ENCODE data around the gene GRIA4. TPM values are rescaled to one million over a fixed set of nuclear protein-coding genes. Genes with fewer than 3 reads are reported as not detected.
"Not testable (repeated sequence)": the region's sequence is repeated elsewhere in the genome, so short reads cannot be mapped to it uniquely, and the experiment has no call there.

GRIA4 gene
- polyA plus RNA-seq, 4 donors = 0.68 to 0.99 (median 0.89) TPM

DNA sequence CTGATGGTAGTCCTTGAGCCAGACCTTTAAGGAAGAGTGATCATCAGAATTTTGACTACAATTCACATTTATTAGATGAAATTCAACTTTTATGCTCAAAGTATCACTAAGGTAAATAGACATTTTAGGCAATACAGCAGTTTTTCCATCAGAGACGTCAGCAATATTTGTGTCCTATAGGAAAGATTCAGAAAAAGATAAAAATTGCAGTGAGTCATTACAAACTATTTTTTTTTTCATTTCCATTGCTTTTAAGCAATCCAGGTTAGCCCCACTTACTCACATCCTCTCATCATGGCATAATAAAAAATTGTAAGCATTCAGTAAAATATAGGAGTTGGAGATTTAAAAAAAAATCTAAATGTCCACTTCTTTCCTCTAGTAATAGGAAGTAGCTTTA lies 365.3 kb downstream of the GRIA4 start:
- no peak for DNase-seq (ENCODE audit: low read depth in 4 of 4, low spot score in 2 of 4)

DNA sequence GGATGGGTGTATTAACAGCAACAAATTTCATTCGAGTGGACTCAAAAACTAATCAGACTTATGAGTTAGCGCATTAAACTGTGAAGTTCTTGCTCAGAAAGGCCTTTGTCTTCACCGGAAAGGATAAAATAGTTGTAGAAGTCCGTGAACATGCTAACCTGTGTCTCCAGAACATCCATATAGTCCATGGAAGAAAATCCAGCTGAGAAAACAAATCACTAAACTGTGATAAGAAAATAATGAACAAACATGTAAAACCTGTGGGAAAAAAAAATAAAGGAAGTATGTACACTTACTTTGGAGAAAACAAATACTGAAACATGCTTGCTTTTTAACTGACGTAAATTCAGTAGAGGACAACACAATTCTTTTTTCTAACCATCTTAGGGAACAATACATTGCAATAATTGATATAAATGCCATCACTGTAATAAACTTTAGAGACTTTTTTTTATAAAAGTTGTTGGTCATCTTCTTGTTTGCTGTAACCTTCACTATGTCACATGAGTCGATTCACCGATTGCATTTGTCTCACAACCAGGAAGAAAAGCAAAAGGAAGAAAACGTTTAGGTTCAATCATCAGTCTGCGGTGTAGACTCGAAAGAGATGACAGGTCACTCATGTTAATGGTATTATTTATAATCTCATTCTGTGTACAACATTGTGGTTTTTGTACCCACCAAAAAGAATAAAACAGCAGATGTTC lies 370.3 kb downstream of the GRIA4 start:
- no peak for DNase-seq (ENCODE audit: low read depth in 4 of 4, low spot score in 2 of 4)

DNA sequence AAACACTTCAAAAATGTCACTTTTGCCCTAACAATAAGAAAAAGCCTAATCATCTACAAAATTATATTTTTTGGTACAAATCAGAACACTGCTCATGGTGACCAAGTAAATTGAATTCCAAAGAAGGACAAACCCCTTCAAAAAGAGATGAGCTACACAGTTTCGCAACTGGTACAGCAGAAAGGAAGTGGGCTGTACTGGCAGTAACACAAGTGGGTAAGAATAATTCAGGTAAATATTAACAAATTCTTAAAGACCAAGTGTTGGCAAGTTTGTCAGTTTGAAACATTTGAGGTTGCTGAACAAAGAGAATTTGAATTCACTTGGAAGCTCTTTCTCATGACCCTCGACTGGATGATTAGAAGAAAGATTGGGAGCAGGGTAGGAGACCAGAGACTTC lies 376.7 kb downstream of the GRIA4 start:
- DNase-seq (ENCODE audit: low read depth in 4 of 4, low spot score in 2 of 4) = no peak

DNA sequence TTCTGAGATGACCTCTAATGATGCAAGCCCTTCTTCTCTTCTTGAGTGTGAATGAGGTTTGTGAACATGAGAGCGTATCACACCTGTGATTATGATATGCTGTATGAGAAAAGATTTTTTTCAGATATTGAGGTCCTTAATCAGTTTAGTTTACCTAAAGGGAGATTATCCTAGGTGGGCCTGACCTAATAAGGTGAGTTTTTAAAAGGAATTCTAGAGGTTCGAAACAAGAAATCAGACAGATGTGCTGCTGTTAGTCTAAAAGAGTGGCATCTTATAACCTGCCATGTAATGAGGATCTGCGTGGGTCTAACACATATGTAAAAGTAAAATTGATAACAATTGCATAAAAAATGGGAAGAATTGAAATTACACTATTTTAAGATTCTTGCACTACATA lies 378.3 kb downstream of the GRIA4 start:
- no peak for DNase-seq (ENCODE audit: low read depth in 4 of 4, low spot score in 2 of 4)

DNA sequence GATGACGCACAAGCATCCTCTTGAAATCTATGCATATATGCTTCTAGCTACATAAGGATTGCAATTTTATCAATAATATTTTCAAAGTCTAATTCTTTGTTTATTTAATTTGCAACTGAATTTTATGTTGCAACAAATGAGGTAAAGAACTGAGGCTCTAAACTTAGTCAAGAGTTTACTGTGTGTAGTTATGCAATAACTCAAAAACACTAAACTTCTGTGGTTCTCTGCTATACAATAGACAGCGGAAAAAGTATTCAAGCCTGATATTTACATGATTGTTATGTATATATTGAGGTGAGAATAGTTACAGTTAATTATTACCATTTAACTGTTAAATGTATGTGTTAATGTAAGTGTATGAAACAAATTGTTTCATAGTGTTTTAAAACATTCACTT lies 379.3 kb downstream of the GRIA4 start:
- DNase-seq (ENCODE audit: low read depth in 4 of 4, low spot score in 2 of 4) = no peak

DNA sequence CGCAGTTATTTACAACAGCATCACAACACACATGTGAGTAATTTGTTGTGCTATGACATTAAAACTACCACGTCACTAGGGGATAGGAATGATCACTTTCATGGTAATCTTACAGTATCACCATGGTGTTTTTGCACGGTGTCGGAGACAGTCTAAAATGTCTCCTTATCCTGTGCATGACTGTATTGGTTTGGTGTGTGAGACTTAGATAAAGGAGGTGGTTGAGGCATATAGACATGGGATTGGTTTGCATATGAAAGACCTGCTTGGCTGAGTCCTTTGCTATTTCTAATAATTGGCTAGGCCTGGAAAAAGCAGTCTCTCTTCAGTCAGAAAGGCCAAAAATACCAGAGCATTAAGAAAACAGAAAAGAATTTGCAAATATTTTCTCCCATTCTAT lies 382.0 kb downstream of the GRIA4 start:
- no peak for DNase-seq (ENCODE audit: low read depth in 4 of 4, low spot score in 2 of 4)

DNA sequence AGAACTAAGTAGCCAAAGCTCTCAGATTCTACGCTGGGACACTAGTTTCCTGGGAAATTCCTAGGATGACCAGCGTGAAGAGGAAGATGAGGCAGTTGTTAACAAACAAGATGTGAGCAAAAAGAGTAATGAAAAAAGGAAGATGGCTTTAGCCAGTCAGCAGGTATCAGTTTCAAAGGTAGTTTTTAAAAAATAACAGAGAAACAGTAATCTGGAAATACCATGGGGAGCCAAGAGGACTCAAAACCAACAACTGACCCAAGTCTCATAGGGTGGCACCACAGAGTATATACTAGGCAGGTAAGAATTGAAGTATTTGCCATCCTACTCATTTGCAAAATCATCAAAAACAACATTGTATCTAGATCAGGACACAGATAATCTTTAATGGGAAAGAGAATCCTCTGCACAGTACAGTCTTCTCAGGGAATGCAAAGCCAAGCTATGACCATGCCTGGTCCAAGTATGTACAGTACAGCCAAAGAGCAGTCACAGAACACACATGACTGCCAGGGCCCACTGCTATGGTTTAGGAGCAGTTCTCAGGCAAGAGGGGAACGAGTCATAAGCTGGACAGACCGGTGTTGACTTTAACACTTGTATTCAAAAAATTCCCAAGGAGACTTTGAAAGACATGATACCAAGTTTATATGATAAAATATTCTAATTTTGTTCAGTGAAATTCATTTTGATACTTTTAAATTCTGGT lies 391.6 kb downstream of the GRIA4 start:
- no peak for DNase-seq (ENCODE audit: low read depth in 4 of 4, low spot score in 2 of 4)

DNA sequence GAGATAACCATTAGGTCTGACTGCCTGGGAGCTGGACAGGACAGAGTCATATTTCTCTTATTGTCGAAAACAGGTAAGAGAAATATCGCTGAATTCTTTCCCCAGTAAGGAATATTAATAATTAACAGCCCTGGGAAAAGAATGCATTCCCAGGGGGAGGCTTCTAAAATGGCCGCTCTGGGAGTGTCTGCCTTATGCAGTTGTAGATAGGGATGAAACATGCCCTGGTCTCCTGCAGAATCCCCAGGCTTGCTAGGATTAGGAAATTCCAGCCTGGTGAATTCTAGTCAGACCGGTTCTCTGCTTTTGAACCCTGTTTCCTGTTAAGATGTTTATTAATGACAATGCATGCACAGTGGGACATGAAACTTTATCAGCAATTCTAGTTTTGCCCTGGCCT lies 393.2 kb downstream of the GRIA4 start:
- not testable (repeated sequence) for DNase-seq (ENCODE audit: low read depth in 4 of 4, low spot score in 2 of 4)

DNA sequence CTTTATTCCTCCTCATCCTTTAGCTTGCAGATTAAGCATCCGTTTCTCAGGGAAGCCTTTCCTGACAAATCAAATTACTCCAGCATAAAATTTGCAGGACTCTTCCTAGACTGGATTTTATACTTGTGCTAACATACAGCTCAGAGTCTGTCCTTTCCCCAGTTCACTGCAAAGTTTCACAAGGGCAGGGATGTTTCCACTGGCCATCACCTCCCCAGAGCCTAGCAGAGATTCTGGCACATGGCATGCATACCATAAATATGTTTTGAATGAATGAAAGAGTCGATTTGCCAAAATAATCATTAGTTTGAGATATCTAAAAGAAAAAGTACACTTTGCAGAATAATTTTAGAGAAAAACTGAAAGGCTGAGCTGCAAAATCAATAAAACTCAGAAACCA lies 401.6 kb downstream of the GRIA4 start:
- no peak for DNase-seq (ENCODE audit: low read depth in 4 of 4, low spot score in 2 of 4)

DNA sequence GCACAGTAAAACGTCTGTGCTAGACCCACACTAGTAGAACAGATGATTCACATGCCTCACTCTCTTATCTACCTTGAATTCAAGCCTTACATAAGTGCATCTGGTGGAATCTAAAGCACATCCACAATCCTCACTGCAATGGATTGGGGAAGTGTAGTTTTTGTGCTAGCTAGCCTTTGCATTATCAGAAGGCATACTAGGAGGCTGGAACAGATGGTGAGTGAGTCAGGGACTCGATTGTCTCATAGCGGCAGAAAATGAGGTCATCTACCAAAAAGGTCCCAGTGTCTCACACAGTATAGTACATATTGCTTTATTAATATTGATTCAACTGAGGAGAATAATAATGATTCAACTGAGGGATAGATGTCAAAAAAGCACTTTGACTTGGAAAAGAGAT lies 402.9 kb downstream of the GRIA4 start:
- DNase-seq (ENCODE audit: low read depth in 4 of 4, low spot score in 2 of 4) = no peak

DNA sequence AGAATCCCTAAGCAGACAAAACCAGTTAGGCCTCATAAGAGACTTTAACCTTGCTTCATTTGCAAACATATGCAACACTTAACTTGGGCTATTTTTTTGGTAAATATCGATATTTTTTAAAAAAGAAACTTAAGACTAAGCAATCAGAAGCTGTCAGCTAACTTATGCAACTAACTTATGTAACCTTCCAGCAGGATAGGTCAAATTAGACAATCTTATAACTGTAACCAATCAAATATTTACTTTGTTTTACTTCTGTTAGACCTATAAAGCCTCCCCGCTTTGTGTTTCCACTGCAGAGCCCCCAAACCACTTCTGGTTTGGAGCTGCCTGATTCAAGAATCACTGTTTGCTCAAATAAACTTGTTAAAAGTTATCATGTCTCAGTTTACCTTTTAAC lies 404.2 kb downstream of the GRIA4 start:
- no peak for DNase-seq (ENCODE audit: low read depth in 4 of 4, low spot score in 2 of 4)

DNA sequence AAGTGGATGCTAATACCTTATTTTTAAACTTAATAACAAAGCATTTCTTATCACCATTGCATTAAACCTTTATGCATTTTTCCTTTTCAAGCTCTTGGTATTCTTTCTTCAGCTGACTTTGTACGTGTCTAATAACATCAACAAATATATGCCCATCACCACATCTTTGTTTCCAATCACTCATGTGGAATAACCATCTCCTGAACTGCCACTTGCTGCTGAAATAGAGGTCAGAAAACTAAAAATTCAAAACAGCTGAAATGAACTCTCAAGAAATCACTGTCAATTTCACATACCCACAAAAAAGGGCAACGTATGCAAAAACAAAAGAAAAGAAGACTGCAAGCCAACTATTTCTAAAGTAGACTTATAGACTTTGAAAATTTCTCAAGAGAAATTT lies 404.7 kb downstream of the GRIA4 start:
- DNase-seq (ENCODE audit: low read depth in 4 of 4, low spot score in 2 of 4) = no peak

DNA sequence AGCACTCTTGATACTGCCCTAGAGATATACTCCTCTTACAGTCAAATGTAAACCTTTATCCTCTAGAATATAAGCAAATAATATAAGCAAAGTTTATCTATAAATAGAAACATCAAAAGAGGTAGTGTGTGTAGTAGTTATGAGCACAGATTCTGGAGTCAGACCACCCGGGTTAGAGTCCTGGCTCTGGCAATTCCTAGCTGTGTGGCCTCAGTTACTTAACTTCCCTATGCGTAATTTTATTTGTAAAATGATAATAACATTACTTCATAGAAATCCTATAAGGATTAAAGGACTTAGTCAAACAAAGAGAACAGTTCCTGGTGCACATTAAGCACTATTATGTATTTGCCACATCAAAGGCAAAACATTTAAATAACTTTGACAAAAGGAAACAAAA lies 405.2 kb downstream of the GRIA4 start:
- DNase-seq (ENCODE audit: low read depth in 4 of 4, low spot score in 2 of 4) = no peak

DNA sequence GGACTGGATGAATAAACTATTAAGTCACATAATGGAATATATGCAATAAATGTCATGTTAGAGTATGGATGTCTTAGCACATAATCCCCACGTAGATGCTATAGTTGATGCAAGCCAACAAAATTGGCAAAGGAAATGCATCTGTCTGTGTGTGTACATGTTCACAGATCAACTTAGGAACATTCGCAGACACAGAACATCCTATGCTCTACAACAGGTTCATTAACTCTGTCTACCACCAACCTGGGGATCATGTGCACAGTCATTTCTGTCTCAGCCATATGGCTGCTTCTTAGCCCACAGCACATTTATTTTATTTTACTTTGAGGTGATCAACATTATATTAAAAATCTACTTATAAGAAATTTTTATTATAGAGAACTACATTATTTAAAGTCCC lies 407.2 kb downstream of the GRIA4 start:
- DNase-seq (ENCODE audit: low read depth in 4 of 4, low spot score in 2 of 4) = no peak

DNA sequence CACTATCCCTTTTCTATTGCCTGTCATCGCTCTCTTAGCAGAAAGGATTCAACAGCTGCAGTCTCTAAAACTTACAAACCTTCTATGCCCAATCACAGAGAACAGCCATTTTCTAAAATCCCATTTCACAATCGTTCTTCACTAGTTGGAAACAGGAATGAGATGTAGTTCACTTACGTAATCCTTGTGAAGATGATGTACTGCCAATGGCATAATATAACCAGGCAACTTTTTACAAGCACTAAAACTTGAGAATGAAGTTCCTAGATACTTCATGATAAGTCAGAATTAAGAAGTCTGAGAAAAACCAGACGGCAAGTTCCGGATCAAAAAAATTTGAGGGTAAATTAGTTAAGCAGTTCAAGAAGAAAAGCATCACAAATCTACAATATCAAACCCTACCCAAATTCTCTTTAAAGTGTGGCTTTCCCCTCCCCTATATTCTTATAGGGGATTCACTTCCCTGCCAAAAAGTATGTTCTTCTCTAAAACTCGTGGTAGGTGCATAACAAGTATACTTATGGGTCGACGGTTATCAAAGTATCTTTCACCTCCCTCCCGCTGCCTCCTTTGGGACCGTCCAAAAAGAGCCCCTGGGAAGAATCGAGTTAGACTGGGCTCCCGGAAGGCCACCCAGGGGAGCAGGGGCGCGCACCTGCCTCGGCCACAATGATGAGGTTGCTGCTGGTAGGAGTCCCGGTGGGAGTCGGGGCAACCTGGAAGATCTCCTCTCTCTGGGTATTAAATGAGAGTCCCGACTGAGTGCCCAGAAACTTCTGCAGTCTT lies 411.5 kb downstream of the GRIA4 start:
- no peak for DNase-seq (ENCODE audit: low read depth in 4 of 4, low spot score in 2 of 4)

DNA sequence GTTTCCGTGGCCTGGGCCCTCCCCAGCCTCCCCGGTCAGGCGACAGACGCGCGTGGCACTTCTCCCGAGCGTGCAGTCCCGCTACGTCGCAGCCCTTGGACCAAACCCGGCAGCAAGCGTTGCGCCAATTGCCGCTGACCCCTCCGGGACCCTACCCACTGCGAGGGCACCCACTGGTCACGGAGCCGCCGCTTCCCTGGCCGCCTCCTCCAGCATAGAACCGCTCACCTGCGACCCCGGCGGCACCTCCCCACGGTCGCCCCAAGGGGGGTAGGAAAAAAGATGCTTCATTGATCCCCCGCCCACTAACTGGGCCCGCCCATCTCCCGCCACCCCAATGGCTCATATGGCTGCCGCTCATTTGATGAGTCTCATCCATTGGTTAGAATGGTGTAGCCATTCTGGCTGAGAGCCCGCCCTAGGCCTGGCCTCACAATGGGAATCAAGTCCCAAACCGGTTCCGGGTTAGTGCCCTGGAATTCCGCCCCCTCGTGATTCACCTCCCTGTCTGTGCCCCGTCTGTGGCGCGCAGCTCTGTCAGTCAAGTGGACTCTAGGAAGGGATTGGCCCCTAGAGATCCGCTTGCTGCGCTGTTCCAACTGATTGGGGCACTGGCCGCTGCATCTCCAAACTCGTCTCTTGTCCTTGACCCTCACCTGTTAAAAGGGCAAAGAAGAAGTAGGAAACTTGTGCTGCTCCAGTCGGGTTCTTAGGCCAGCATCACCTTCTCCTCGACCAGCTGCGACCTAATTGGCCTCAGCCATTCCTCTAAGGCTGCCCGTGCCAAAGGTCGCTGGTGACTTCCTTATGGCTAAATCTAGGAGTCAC lies 412.3 kb downstream of the GRIA4 start, which contains the start of gene MSANTD4:
Gene MSANTD4 (minus strand): TSS at position 274 of the 828 bp plus-strand sequence. CDS start 11,323 bp downstream, outside the sequence.
- DNase-seq (ENCODE audit: low read depth in 4 of 4, low spot score in 2 of 4) = peak; percentile 89 to 98 (median 96)

DNA sequence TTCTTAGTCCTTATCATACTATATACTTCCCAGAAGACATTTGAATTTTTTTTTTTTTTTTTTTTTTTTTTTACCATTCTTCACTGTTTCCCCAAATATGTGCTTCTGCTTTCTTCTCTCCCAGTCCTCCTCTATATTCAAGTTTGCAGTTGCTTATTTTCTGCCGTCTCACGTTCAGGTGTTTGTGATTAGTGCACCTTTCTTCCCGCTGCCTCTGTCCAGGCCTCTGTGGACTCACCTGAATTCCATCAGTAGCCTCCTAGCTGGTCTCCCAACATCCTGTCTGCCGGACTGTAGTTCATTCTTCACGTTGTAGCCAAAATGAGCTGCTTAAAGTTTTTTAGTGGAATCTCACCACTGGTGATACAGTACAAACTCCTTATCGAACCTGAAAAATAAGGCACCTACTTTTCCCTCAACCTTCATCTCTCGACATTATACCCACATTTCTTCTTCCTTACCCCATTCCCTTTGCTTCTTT lies 413.0 kb downstream of the GRIA4 start:
- no peak for DNase-seq (ENCODE audit: low read depth in 4 of 4, low spot score in 2 of 4)

DNA sequence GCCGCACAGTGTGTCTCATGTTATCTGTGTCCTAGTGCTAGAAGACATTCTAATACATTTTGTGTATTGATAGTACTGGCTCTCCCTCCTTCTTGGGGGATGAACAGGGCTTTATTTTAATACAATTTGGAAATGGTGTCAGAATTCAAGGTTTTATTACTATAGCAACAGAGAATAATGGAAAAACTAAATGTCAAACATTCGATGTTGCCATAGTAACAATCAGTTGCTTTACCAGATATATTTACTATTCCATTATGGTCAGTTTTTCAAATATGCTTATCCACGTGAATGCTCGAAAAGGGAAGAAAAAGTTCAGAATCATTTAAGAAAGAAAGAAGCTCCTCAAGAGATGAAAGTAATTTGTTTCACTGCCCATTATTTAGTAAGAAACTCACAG lies 420.7 kb downstream of the GRIA4 start:
- DNase-seq (ENCODE audit: low read depth in 4 of 4, low spot score in 2 of 4) = no peak

DNA sequence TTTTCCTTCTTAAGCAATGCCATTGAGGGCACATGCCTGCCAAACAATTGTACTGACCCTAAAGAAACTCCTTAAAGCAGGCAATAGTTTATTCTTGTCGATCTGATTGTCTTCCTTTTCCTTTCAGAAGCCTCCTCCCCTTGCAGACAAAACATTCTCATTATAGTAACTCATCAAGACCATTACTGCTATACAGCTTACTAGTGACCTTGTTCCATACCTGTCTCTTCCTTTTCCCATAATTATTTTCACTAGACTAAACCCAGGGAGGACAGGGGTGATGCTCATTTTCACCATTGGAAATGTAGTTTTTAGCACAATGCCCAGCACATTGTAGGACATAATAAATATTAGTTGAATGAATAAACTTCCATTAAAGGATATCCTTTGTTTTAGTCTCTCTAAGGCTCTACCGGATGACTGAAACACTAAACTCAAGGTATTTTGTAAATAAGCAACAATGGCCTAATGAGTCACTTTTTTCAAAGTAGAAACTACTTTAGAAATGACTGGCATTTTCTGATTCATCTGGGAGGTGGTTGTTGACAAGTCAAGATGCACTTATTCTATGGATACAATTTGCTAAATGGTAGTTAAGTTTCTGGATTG lies 421.4 kb downstream of the GRIA4 start:
- DNase-seq (ENCODE audit: low read depth in 4 of 4, low spot score in 2 of 4) = no peak

All from left renal cortex interstitium (tissue), 4 donors.